Neural cell (in vitro differentiated cells): ENCODE results near the gene NPAS3.

Source experiments
- EP300 ChIP-seq: fragments of 450-650 bp; conservative IDR thresholded peaks from 2 replicates; pipeline ENCODE4 v1.6.1; 2014; ENCODE audit warnings: antibody characterized with exemption, mild to moderate bottlenecking, moderate library complexity; ENCODE audit not compliant: poor library complexity, severe bottlenecking
- EZH2 ChIP-seq: fragments of 200-600, 300-800 bp; shearing (Covaris generic), sonication (generic); IDR thresholded peaks from 2 replicates; pipeline ENCODE4 v1.6.1; 2014; ENCODE audit warnings: antibody characterized with exemption, low read length, borderline replicate concordance, mild to moderate bottlenecking; ENCODE audit not compliant: insufficient read depth, poor library complexity, severe bottlenecking
- POLR2AphosphoS5 ChIP-seq: IDR thresholded peaks from 2 replicates; pipeline ENCODE4 v1.6.1; 2012
- RAD21 ChIP-seq: fragments of 450-650 bp; conservative IDR thresholded peaks from 2 replicates; pipeline ENCODE4 v1.6.1; 2014; ENCODE audit warnings: antibody characterized with exemption, mild to moderate bottlenecking, moderate library complexity
- REST ChIP-seq: IDR thresholded peaks from 2 replicates; pipeline ENCODE4 v1.6.1; 2012; ENCODE audit warnings: borderline replicate concordance
- TF ChIP-seq, protein P1 (sequence below): fragments of 450-650 bp; IDR thresholded peaks from 2 replicates; pipeline ENCODE4 v1.5.1; 2014; ENCODE audit warnings: antibody characterized with exemption, mild to moderate bottlenecking, moderate library complexity; ENCODE audit not compliant: poor library complexity, severe bottlenecking

DNA sequence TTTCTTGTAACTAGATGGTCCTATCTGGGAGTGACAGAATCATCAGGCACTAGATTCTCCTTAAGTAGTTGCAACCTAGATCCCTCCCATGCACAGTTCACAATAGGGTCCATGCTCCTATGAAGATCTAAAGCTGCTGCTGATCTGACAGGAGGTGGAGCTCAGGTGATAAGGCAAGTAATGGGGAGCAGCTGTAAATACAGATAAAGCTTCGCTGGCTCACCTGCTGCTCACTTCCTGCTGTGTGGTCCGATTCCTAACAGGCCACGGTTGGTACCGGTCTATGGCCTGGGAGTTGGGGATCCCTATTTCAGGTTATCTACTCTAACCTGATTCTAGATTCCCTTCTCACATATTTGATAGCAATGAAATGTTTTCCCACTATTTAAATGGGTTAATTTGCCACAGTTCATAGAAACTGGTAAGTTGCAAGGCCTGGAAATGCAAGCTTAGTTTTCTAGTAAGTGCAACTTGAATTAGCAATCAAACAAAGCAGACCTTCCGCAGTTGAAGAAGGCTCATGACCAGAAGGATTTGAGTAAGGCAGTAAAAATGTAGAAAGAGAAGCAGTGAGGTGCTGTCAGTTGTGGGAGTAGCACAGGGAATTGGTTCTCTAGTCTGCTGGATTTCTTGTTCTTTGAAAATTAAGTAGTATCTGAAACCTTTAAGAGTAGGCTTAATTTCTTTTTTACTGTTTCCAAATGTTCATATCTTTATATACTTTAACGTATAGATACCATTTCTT, 679.9 kb downstream of the NPAS3 start:
- TF ChIP-seq, protein P1, sequence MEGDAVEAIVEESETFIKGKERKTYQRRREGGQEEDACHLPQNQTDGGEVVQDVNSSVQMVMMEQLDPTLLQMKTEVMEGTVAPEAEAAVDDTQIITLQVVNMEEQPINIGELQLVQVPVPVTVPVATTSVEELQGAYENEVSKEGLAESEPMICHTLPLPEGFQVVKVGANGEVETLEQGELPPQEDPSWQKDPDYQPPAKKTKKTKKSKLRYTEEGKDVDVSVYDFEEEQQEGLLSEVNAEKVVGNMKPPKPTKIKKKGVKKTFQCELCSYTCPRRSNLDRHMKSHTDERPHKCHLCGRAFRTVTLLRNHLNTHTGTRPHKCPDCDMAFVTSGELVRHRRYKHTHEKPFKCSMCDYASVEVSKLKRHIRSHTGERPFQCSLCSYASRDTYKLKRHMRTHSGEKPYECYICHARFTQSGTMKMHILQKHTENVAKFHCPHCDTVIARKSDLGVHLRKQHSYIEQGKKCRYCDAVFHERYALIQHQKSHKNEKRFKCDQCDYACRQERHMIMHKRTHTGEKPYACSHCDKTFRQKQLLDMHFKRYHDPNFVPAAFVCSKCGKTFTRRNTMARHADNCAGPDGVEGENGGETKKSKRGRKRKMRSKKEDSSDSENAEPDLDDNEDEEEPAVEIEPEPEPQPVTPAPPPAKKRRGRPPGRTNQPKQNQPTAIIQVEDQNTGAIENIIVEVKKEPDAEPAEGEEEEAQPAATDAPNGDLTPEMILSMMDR, result no peak
- TF ChIP-seq EP300 (no peak), EZH2 (no peak), RAD21 (no peak), POLR2AphosphoS5 (no peak), REST (no peak)
